WI38 (cell line): ENCODE results near the gene GNGT2.
"Not testable (repeated sequence)": the region's sequence is repeated elsewhere in the genome, so short reads cannot be mapped to it uniquely, and the experiment has no call there.

Experiments
- H3K4me3 ChIP-seq: 2 replicates; pipeline ENCODE4 v1.5.1; 2011; ENCODE audit warnings: low read depth, mild to moderate bottlenecking, control low read depth, low read length
- CTCF ChIP-seq: IDR thresholded peaks from 2 replicates; pipeline ENCODE4 v1.5.1; 2012; ENCODE audit warnings: low read depth, mild to moderate bottlenecking, control low read depth, low read length

Gene GNGT2

DNA sequence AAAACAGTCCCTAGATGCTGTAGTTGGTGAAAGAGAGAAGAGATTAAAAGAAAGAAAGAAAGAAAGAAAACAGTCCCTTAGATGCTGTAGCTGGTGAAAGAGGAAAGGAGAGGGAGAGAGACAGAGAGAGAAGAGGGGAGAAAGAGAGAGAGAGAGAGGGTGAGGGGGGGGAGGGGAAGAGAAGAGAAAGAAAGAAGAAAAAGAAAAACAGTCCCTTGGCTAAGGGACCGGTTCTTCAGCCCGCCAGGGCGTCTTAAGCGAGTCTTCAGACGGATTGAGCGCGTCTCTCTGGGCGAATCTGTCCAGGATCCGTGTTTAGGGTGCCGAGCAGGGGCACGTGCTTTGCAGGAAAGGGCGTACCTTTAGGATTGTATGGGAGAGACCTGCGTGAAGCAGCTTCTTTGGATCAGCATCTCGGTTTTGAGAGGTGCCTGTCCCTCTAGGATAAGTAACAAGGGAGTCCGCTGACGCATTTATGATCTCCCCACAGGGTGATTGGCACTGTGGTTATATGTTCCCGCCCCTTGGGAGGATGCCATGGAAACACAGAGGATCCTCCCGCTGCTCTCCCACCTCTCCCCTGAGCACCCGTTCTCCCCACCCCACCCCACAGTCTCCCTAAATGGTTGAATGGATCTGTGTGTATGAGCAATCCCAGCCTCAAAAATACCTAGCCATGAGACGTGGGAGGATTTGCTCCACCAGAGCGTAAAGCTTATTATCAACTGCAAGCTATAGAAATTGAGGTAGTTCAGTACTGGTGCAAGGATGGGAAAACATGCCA is 16.7 kb downstream of the GNGT2 start:
- TF ChIP-seq CTCF = no peak
- peak overlapping the region; percentile 68 for H3K4me3 ChIP-seq

GRCh38 chr17:49191917-49192741 is 18.2 kb downstream of the GNGT2 start:
- no peak for TF ChIP-seq CTCF
- H3K4me3 ChIP-seq = peak overlapping the region; percentile 68

DNA sequence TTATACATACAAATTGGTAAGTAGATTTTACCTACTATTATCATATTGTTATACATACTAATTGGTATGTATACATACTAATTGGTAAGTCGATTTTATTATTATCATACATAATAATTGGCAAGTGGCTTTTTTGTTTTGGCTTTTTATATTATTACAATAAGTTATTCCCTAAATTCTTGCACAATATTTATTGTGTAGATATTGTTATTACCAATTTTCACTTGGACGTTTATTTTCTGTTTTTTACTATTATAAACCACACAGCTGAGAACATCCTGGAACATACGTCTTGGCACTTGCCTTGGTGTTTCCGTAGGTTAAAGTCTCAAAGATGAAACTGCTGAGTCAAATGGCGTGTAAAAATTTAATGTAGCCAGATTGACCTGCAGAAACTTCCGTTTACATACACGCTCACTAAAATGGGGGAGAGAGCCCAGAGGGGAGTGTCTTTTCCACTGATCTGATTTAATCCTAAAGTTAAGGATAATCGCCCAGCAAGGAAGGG is 18.9 kb downstream of the GNGT2 start:
- TF ChIP-seq CTCF = no peak
- H3K4me3 ChIP-seq = peak overlapping the region; percentile 68

DNA sequence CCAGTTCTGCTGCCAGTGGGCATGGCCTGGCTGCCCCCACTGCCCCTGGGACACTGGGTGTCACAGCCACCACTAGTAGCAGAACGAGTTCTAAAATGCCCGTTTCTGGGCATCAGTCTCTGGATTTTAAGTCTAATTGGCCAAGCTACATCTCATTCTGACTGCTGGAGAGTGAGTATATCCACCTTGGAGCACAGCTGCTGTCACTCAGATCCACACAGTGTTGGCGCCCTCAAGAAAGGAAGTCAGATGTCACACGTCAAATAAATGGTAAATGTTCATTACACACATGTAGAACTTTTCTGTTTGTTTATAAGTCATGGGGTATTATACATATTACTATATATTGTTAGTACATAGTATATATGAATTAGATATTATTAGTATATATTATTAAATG is 19.4 kb downstream of the GNGT2 start:
- no peak overlapping the region for H3K4me3 ChIP-seq
- no peak for TF ChIP-seq CTCF

DNA sequence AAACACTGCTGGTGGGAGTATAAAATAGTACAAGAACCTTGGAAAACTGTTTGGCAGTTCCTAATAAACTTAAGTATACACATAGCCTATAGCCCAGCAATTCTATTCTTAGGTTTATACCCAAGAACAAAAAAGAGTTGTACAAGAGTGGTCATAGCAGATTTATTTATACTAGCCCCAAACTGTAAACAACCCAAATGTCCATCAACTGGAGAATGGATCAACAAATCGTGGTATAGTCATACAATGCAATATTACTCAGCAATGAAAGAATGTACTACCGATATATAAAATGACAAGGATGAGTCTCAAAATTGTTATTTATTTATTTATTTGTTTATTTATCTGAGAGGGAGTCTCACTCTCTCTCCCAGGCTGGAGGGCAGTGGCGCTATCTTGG is 23.1 kb downstream of the GNGT2 start:
- no peak for TF ChIP-seq CTCF
- no peak overlapping the region for H3K4me3 ChIP-seq

- not testable (repeated sequence) for H3K4me3 ChIP-seq
Observed at GRCh38 chr17:49185381-49185780, 25.0 kb downstream of the GNGT2 start.

GRCh38 chr17:49184522-49184921 is 25.9 kb downstream of the GNGT2 start:
- not testable (repeated sequence) for H3K4me3 ChIP-seq

DNA sequence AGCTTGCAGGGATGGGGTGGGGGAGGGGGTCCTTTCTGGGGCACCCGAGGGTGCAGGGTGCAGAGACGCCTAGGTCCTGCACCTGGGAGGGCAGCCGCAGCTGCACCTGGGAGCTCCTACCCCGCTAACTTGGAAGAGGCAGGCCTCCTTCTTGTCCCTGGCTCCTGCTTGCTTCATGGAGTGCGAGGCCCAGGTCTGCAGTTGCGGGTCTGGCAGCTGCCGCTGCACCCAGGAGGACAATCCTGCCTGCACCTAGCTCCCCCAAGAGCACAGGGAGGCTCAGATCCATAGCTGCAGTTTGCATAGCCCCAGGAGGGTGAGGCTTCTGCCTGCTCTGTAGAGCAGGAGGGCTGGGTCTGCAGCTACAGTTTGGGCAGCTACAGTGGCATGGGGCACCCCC is 26.6 kb downstream of the GNGT2 start:
- no peak overlapping the region for H3K4me3 ChIP-seq
- no peak for TF ChIP-seq CTCF
